Cardiac septum (tissue), 1 donor: ENCODE results near the gene UBR1. TPM values are rescaled to one million over a fixed set of nuclear protein-coding genes. Genes with fewer than 3 reads are reported as not detected.
"Not testable (repeated sequence)": the region's sequence is repeated elsewhere in the genome, so short reads cannot be mapped to it uniquely, and the experiment has no call there.

ENCODE experiments used
- DNase-seq: peaks from one replicate; pipeline ENCODE4 v3.0.0-alpha.2; 2020; ENCODE audit warnings: low spot score
- intact Hi-C: fragments of 100-400 bp; cut with DNase I; formaldehyde crosslinking; loops from one replicate; pipeline ENCODE4 v1.14.0; 2022
- total RNA-seq: library from RNA; stranded (reverse); fragmentation: NEBNext Ultra II Directional; extraction: Animal tissue kit (Norgen Biotek cat#: 25700); gene quantifications from one replicate; pipeline ENCODE4 v1.2.1, GENCODE V29; 2021
- donor health status: DM: no; HTN: no; CAD: no.

UBR1 gene
- total RNA-seq, 1 donor from 2014 or later, result 34.6 TPM

DNA sequence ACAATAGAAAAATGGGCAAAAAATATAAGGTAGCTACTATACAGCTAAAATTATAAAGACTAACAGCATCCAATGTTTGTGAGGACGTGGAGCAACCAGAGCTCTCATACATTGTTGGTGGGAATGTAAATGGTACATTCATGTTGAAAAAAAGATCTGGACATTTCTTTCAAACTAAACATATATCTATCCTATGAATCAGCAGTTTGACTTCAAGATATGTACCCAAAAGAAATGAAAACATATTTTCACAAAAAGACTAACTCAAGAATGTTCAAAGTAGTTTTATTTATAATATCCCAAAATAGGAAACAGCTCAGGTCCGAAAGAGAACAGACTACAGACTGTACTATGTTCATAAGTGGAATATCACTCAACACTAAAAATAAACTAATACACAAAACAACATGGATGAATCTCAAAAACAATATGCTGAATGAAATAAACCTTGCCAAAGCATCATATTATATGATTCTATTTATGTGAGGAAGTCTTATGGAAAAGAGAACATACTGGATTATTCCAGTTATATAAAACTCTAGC, 176.5 kb downstream of the UBR1 start:
- no peak for DNase-seq
- intact Hi-C loops, result no loop called here

DNA sequence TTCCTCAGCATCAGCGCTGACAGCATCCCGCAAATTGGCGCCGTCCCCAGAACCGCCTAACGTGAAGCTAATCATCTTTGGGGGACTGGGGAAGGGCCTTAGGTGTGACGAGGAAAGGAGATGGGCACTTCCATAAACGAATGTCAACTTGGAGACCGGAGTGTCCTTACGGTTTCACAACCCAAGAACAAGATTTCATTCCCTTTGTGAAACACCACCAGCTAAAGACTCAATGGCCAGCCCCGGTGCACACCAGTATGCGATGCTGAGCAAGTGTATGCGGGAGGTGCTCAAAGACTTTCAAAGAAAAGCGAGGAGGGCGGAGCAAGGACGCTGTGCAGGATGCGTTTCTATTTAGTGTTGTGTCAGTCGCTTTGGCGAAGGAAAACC, 184.5 kb downstream of the UBR1 start:
- intact Hi-C loops, result loop anchor here (2.0 kb wide), 2 partner anchors 121 to 185 kb away; partner anchors contain the start of gene CDAN1
- no peak for DNase-seq

GRCh38 chr15:42920519-42921341, 185.1 kb downstream of the UBR1 start, which contains the start of gene TTBK2:
TTBK2 (minus strand) TSS chr15:42920778; CDS start chr15:42878617, 42,161 bp downstream.
- intact Hi-C loops, result loop anchor here (2.0 kb wide), 2 partner anchors 120 to 184 kb away; partner anchors contain the start of gene CDAN1
- DNase-seq, result peak; percentile 99

DNA sequence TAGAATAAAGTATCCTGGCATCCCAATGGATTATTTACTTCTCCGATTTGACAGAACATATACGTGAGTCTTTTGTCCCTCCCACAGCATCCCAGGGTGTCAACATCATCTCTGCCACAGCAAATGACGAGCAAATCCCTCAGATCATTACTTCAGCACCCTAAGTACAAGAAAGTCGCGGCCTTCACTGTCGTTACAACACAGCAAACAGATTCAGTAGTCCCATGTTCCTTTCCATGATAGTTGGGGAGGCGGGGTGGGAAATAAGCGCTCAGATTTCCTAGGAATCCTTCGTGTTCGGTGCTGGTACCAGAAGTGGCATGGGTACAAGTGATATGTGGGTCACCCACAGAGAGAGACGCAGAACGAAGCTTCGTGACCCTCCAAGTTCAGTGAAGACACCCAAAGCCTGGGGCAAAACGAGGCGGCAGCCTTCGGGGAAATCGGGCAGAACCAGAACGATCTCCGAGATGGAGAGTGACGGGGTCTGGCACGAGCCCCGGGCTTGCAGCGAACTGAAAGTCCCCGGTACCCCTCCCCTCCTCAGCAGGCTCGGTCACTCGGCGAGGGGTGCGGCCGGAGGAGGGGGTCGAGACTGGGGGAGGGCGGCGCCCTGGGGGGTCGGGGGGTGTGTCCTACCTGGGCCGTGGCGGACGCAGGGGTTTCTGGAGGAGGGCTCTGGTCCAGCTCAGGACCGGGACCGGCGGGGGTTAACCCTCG, 185.9 kb downstream of the UBR1 start:
- intact Hi-C loops, result loop anchor here (2.0 kb wide), 2 partner anchors 119 to 183 kb away; partner anchors contain the start of gene CDAN1
- peak; percentile 76 for DNase-seq

- intact Hi-C loops, result no loop called here
- no peak for DNase-seq
Measured at GRCh38 chr15:42919308-42919707, 186.5 kb downstream of the UBR1 start.

GRCh38 chr15:42918047-42918446, 187.8 kb downstream of the UBR1 start:
- DNase-seq, result no peak
- intact Hi-C loops, result no loop called here

DNA sequence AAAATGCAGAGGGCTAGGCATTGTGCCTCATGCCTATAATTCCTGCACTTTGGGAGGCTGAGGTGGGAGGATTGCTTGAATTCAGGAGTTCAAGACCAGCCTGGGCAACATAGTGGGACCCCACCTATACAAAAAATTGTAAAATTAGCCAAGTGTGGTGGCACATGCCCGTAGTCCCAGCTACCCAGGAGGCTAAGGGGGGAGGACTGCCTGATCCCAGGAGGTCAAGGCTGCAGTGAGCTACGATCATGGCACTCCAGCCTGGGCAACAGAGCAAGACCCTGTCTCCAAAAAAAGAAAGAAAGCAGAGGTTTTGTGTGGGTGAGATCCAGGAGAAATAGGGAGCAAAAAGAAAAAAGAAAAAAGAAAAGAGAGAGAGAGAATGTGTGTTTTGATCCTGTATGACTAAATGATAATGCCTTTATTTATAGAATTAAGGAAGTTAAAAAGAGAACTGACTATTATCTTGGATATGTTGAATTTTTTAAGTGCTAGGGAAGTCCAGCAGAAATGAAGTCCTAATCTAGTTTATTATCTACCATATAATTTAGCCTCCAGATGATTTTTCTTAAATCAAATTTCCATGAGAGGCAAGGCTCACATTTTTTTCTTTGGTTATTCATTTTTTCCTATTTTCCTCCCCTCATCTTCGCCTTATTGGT, 190.1 kb downstream of the UBR1 start:
- intact Hi-C loops, result no loop called here
- DNase-seq, result no peak

GRCh38 chr15:42914728-42915497, 190.9 kb downstream of the UBR1 start:
- intact Hi-C loops, result no loop called here
- no peak for DNase-seq

GRCh38 chr15:42911058-42911592, 194.7 kb downstream of the UBR1 start:
- DNase-seq, result no peak

GRCh38 chr15:42908538-42908937, 197.3 kb downstream of the UBR1 start:
- no peak for DNase-seq
- intact Hi-C loops, result no loop called here

More at GRCh38 chr15:42911058-42911592, 194.7 kb downstream of the UBR1 start:
- intact Hi-C loops, result no loop called here

DNA sequence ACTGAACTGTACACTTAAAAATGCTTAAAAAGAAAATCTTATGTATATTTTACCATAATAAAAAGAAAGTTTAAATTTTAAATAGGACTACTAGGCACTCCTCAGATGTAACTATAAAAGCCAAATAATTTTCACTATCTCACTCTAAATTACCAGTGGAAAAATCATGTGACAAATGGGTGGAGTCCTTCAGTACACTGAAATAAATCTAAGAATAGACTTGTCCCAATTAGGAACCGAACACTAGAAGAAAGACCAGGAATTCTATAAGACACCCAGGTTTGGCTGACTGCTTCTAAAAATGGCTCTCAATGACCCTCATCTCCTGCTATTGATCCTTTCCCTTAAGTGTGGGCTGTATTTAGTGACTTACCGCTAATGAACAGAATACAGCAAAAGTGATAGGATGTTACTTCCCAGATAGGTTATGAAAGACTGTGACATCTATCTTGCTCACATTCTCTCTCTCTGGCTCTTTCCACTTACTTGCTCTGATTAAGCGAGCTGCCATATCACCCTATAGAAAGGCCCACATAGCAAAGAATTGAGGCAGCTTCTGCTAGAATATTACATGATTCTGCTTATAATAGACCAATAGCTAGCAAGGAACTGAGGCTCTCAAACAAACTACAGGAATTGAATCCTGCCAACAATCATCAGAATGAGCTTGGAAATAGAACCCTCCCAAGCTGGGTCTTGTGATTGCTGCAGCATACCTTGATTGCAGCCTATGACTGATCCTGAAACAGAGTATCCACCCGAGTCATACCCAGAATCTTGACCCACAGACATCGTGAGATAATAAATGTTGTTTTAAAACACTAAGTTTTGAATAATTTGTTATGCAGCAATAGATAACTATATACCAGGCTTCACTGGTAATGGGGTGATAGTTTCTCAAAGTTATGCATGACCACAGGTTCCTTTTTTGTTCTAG, 202.2 kb downstream of the UBR1 start:
- intact Hi-C loops, result no loop called here
- no peak for DNase-seq

DNA sequence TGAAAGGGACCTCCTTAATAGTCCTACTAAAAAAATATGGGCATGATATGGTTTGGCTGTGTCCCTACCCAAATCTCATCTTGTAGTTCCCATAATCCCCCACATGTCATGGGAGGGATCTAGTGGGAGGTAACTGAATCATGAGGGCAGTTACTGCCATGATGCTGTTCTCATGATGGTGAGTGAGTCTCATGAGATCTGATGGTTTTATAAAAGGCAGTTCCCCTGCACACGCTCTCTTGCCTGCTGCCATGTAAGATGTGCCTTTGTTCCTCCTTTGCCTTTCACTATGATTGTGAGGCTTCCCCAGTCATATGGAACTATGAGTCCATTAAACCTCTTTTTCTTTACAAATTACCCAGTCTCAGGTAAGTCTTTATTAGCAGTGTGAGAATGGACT, 211.9 kb downstream of the UBR1 start:
- intact Hi-C loops, DNase-seq: not testable (repeated sequence)

Other genes starting within 250 kb of the UBR1 start
- gene TTBK2, start 185.3 kb downstream of the UBR1 start, total RNA-seq, result 28.0 TPM
- 9.3 TPM for gene TMEM62, start 27.5 kb upstream of the UBR1 start, total RNA-seq
- 56.6 TPM for gene CCNDBP1, start 79.4 kb upstream of the UBR1 start, total RNA-seq
- 0.38 TPM for gene EPB42, start 115.0 kb upstream of the UBR1 start, total RNA-seq
- gene TGM5, start 160.9 kb upstream of the UBR1 start, total RNA-seq, result not detected
- not detected for gene TGM7, start 196.2 kb upstream of the UBR1 start, total RNA-seq
- gene LCMT2, start 224.5 kb upstream of the UBR1 start, total RNA-seq, result 6.4 TPM